Panc1 (cell line): Measurements from ENCODE around the gene ZNF563.

Experiments used
- POLR2AphosphoS5 ChIP-seq: IDR thresholded peaks from 2 replicates; pipeline ENCODE4 v1.6.1; 2012; ENCODE audit warnings: mild to moderate bottlenecking, low read depth, low read length, moderate library complexity
- SIN3A ChIP-seq: IDR thresholded peaks from 2 replicates; pipeline ENCODE4 v1.6.1; 2012; ENCODE audit warnings: low read depth, mild to moderate bottlenecking, low read length, moderate library complexity, borderline replicate concordance; ENCODE audit not compliant: insufficient read depth
- TF ChIP-seq, protein P1 (sequence below): fragments of 450-650 bp; IDR thresholded peaks from 2 replicates; pipeline ENCODE4 v1.5.1; 2017; ENCODE audit warnings: mild to moderate bottlenecking
- TF ChIP-seq, protein P2 (sequence below), 2 experiments: IDR thresholded peaks; 2 replicates each; pipeline ENCODE4 v1.6.1; 2011 to 2012; ENCODE audit warnings: low read depth in 2 of 2, control low read depth in 1 of 2, low read length in 1 of 2, mild to moderate bottlenecking in 1 of 2, moderate library complexity in 1 of 2; ENCODE audit not compliant: insufficient read depth in 1 of 2

- TF ChIP-seq, protein P1, sequence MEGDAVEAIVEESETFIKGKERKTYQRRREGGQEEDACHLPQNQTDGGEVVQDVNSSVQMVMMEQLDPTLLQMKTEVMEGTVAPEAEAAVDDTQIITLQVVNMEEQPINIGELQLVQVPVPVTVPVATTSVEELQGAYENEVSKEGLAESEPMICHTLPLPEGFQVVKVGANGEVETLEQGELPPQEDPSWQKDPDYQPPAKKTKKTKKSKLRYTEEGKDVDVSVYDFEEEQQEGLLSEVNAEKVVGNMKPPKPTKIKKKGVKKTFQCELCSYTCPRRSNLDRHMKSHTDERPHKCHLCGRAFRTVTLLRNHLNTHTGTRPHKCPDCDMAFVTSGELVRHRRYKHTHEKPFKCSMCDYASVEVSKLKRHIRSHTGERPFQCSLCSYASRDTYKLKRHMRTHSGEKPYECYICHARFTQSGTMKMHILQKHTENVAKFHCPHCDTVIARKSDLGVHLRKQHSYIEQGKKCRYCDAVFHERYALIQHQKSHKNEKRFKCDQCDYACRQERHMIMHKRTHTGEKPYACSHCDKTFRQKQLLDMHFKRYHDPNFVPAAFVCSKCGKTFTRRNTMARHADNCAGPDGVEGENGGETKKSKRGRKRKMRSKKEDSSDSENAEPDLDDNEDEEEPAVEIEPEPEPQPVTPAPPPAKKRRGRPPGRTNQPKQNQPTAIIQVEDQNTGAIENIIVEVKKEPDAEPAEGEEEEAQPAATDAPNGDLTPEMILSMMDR, result no peak
- no peak for TF ChIP-seq POLR2AphosphoS5
- TF ChIP-seq, protein P2, sequence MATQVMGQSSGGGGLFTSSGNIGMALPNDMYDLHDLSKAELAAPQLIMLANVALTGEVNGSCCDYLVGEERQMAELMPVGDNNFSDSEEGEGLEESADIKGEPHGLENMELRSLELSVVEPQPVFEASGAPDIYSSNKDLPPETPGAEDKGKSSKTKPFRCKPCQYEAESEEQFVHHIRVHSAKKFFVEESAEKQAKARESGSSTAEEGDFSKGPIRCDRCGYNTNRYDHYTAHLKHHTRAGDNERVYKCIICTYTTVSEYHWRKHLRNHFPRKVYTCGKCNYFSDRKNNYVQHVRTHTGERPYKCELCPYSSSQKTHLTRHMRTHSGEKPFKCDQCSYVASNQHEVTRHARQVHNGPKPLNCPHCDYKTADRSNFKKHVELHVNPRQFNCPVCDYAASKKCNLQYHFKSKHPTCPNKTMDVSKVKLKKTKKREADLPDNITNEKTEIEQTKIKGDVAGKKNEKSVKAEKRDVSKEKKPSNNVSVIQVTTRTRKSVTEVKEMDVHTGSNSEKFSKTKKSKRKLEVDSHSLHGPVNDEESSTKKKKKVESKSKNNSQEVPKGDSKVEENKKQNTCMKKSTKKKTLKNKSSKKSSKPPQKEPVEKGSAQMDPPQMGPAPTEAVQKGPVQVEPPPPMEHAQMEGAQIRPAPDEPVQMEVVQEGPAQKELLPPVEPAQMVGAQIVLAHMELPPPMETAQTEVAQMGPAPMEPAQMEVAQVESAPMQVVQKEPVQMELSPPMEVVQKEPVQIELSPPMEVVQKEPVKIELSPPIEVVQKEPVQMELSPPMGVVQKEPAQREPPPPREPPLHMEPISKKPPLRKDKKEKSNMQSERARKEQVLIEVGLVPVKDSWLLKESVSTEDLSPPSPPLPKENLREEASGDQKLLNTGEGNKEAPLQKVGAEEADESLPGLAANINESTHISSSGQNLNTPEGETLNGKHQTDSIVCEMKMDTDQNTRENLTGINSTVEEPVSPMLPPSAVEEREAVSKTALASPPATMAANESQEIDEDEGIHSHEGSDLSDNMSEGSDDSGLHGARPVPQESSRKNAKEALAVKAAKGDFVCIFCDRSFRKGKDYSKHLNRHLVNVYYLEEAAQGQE (IDR thresholded peaks at IDR 0.05; ENCODE audit: insufficient read depth in 1 of 2, low read depth in 2 of 2, low read length in 1 of 2), result no peak
- TF ChIP-seq SIN3A, result no peak
These were observed 2.1 kb downstream of the ZNF563 start for GRCh38 chr19:12331211-12331941.
